Type B pancreatic cell (in vitro differentiated cells): ENCODE results near the gene TMEM181. TPM values are rescaled to one million over a fixed set of nuclear protein-coding genes. Genes with fewer than 3 reads are reported as not detected.

Source experiments
- DNase-seq: peaks from one replicate; pipeline ENCODE4 v3.0.0; 2021; ENCODE audit warnings: mixed read lengths; ENCODE audit not compliant: unreplicated experiment; ENCODE audit errors: extremely low spot score
- H3K27ac Mint-ChIP-seq: 2 replicates; pipeline ENCODE4 v1.8.0; 2021; ENCODE audit warnings: mild to moderate bottlenecking, mixed read lengths
- H3K27me3 Mint-ChIP-seq: 2 replicates; pipeline ENCODE4 v1.8.0; 2021; ENCODE audit warnings: mixed read lengths
- H3K36me3 Mint-ChIP-seq: 2 replicates; pipeline ENCODE4 v1.8.0; 2021; ENCODE audit warnings: mixed read lengths
- H3K4me1 Mint-ChIP-seq: one replicate; pipeline ENCODE4 v1.8.0; 2021; ENCODE audit warnings: mixed read lengths; ENCODE audit not compliant: unreplicated experiment
- H3K4me3 Mint-ChIP-seq: 2 replicates; pipeline ENCODE4 v1.8.0; 2021; ENCODE audit warnings: mild to moderate bottlenecking, mixed read lengths
- H3K9me3 Mint-ChIP-seq: 2 replicates; pipeline ENCODE4 v1.8.0; 2021; ENCODE audit warnings: mixed read lengths
- CTCF ChIP-seq: fragments of 200-600 bp; sonication (generic); conservative IDR thresholded peaks from 2 replicates; pipeline ENCODE4 v1.5.0; 2021; ENCODE audit warnings: antibody characterized with exemption, mild to moderate bottlenecking
- total RNA-seq: library from RNA; stranded (reverse); gene quantifications from 2 replicates; pipeline ENCODE4 v1.2.1, GENCODE V29; 2021; ENCODE audit warnings: low replicate concordance

The TMEM181 gene
- total RNA-seq, 1 donor from 2014 or later, result 26.3 TPM

DNA sequence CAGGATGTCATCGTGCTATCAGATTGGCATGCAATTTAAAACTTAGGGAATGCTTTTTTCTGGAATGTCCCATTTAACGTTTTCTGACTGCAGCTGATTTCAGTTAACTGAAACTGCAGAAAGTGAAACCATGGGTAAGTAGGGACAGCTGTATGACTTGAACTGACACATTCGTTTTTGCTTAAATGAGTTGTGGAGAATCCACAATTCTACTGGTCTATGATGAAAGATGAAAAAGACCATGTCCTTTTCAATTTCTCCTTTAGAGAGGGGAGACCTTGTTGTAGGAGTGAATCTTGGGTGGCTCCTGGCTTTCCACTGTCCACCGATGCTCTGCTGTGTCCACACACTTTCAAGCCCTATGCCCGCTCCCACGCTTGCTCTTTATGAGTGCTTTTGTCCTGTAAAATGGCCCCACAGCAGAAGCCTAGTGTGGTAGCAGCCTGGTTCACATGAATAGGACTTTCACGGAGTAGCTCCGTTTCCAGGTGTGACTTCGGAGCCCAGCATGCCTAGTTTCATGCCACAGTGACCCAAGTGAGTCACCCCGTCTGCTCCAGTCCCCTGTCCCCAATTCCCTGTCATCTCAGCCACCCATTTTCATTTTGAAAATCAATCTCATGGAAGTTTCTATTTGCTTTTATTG lies 62.8 kb downstream of the TMEM181 start:
- H3K27ac Mint-ChIP-seq, result no peak overlapping the region
- H3K36me3 Mint-ChIP-seq, result peaks cover 43% of the 10 kb centered on the region

DNA sequence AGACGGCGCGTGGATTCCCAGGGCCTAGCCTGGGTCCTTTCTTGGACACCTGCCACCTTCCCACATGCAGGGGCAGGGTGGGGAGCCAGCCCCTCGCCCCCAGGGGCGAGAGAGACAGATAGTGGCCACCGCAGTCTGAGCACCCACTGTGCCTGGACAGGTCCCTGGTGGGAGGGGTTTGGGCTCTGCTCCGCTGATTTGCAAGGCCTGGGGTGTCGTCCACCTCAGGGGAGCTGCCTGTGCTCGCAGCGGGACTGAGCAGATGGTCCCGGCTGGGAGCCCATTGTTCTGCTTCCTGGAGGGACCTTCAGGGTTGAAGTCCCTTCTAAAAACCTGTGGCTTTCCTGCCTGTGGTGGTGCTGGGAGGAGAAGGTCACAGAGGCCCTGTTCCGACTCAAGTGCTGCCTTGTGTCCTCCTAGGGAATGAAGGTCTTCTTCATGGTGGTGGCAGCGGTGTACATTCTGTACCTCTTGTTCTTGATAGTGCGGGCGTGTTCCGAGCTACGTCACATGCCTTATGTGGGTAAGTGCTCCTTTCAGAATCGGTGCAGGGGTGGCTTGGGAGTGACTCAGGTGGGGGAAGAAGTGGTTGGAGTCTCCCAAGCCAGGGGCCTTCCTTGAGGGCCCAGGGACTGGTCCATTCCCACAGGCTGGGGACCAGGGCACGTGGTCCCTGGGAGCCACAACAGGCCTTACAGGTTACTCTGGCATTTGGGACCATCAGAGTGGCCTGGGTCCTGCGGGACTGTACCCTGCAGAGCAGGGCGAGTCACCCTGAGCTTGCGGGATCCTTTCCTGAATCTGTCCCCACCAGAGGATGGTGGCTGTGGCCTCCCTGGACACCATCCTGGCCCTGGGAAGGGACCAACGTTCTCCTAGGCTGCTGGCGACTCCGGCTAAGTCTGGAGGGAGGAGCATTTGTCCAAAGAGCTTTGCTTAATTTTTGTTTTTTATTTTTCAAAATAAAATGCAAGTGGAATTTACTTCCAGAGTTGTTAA lies 65.1 kb downstream of the TMEM181 start:
- H3K27ac Mint-ChIP-seq, result no peak overlapping the region
- TF ChIP-seq CTCF, result no peak
- H3K4me3 Mint-ChIP-seq, result no peak overlapping the region
- peaks cover 29% of the 10 kb centered on the region for H3K36me3 Mint-ChIP-seq
- H3K4me1 Mint-ChIP-seq, result peaks cover 8% of the 10 kb centered on the region
- H3K27me3 Mint-ChIP-seq, result no peaks in the 10 kb centered on the region
- H3K9me3 Mint-ChIP-seq, result no peaks in the 10 kb centered on the region
- DNase-seq, result no peak

More for the DNA sequence above, 62.8 kb downstream of the TMEM181 start:
- no peak overlapping the region for H3K4me3 Mint-ChIP-seq
- no peaks in the 10 kb centered on the region for H3K9me3 Mint-ChIP-seq
- H3K27me3 Mint-ChIP-seq, result no peaks in the 10 kb centered on the region
- TF ChIP-seq CTCF, result no peak
- no peak for DNase-seq
- no peaks in the 10 kb centered on the region for H3K4me1 Mint-ChIP-seq

DNA sequence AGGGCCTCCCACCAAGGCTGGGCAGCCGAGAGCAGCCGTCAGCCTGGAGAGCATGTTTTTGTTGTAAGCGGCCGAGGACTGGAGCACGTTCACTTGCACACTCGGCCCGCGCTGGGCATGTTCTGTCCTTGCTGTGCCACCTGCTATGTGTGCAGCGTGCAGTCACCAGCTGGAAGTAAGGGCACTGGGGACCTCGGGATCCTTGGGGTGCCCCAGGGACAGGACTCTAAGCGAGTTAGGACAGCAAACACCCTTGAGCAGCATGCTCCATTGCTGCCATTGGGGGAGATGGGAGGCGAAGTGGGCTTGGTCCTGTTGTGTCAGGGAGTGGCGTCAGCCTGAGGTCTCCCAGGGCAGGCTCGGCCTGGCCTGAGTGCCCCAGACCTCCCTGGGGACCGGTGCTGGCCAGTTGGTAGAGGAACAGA lies 66.0 kb downstream of the TMEM181 start:
- TF ChIP-seq CTCF, result no peak
- DNase-seq, result no peak
- H3K27me3 Mint-ChIP-seq, result no peaks in the 10 kb centered on the region
- peaks cover 24% of the 10 kb centered on the region for H3K36me3 Mint-ChIP-seq
- peaks cover 8% of the 10 kb centered on the region for H3K4me1 Mint-ChIP-seq
- no peak overlapping the region for H3K4me3 Mint-ChIP-seq
- H3K27ac Mint-ChIP-seq, result no peak overlapping the region
- no peaks in the 10 kb centered on the region for H3K9me3 Mint-ChIP-seq

GRCh38 chr6:158626360-158627167 lies 66.7 kb downstream of the TMEM181 start:
- peaks cover 29% of the 10 kb centered on the region for H3K36me3 Mint-ChIP-seq
- H3K4me1 Mint-ChIP-seq, result peaks cover 12% of the 10 kb centered on the region
- no peaks in the 10 kb centered on the region for H3K27me3 Mint-ChIP-seq
- H3K9me3 Mint-ChIP-seq, result no peaks in the 10 kb centered on the region
- H3K4me3 Mint-ChIP-seq, result no peak overlapping the region
- no peak for DNase-seq
- TF ChIP-seq CTCF, result no peak
- H3K27ac Mint-ChIP-seq, result no peak overlapping the region

DNA sequence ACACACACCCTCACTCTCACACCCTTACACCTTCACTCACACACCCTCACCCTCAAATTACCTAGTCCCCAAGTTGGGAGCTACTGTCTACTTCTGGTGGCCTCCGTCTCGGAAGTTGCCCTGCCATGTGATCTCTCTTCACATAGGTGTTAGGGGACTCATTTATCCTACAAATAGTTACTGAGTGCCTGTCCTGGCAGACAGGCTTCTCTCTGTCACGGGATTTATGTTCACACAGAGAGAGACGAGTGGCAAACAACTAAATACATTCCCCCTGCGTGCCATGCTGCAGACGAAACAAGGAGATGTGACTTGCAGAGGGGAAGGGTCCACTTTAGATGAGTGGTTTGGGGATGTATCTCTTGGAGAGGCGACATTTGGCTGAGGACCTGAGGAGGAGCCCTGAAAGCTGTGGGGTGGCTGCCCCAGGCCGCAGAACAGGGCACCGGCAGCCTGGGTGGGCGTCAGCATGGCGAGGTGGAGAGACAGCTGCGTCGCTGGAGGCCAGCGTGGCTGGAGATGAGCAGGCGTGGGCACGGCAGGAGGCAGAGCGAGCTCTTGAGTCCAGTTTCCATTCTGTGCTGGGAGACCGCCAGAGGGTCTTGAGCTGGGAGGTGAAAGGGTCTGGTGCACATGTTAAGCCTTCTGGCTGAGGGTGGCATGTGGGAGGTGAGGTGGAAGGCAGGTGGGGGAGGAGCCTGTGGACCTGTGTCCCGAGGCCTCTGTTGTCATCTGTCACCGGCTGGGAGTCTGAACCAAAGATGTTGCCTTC lies 67.5 kb downstream of the TMEM181 start:
- Mint-ChIP-seq H3K27me3 (no peaks in the 10 kb centered on the region), H3K4me3 (no peak overlapping the region), H3K9me3 (no peaks in the 10 kb centered on the region), H3K27ac (peak overlapping the region; percentile 53), H3K4me1 (peaks cover 16% of the 10 kb centered on the region), H3K36me3 (peaks cover 31% of the 10 kb centered on the region)
- DNase-seq, result no peak
- no peak for TF ChIP-seq CTCF
